GM23338 (cell line): Measurements from ENCODE around the gene AHNAK. TPM values are rescaled to one million over a fixed set of nuclear protein-coding genes. Genes with fewer than 3 reads are reported as not detected.
"Not testable (repeated sequence)": the region's sequence is repeated elsewhere in the genome, so short reads cannot be mapped to it uniquely, and the experiment has no call there.

Experiments
- ATAC-seq: fragments of 200-7000 bp; cut with Tn5 transposase; 3 replicates; pipeline ENCODE4 v1.9.1; 2020
- DNase-seq: peaks from one replicate; pipeline ENCODE4 v3.0.0-alpha.2; 2015; ENCODE audit warnings: low spot score
- H2AFZ ChIP-seq: fragments of 200-600 bp; sonication (generic); 2 replicates; pipeline ENCODE4 v1.8.0; 2016; ENCODE audit warnings: antibody characterized with exemption, mild to moderate bottlenecking, moderate library complexity
- H3F3A ChIP-seq: fragments of 200-600 bp; sonication (generic); replicated peaks from 2 replicates; pipeline ENCODE4 v1.8.0; 2017; ENCODE audit warnings: antibody characterized with exemption, mixed run types, low read depth
- H3K27ac ChIP-seq: fragments of 200-600 bp; sonication (generic); 2 replicates; pipeline ENCODE4 v1.6.1; 2016; ENCODE audit warnings: low read depth
- H3K27me3 ChIP-seq: fragments of 200-600 bp; sonication (generic); 2 replicates; pipeline ENCODE4 v1.8.0; 2016; ENCODE audit warnings: mild to moderate bottlenecking, mixed run types, moderate library complexity; ENCODE audit not compliant: insufficient read depth
- H3K36me3 ChIP-seq: fragments of 200-600 bp; sonication (generic); 2 replicates; pipeline ENCODE4 v1.8.0; 2016; ENCODE audit warnings: mild to moderate bottlenecking; ENCODE audit not compliant: insufficient read depth
- H3K4me1 ChIP-seq: fragments of 200-600 bp; sonication (generic); 2 replicates; pipeline ENCODE4 v1.8.0; 2016; ENCODE audit warnings: mild to moderate bottlenecking, moderate library complexity; ENCODE audit not compliant: insufficient read depth
- H3K4me2 ChIP-seq: fragments of 200-600 bp; sonication (generic); 2 replicates; pipeline ENCODE4 v1.7.1; 2017; ENCODE audit warnings: mixed run types
- H3K4me3 ChIP-seq: fragments of 200-600 bp; sonication (generic); 2 replicates; pipeline ENCODE4 v1.6.1; 2016; ENCODE audit warnings: mixed run types
- H3K79me2 ChIP-seq: fragments of 200-600 bp; sonication (generic); replicated peaks from 2 replicates; pipeline ENCODE4 v1.8.0; 2017; ENCODE audit warnings: mild to moderate bottlenecking; ENCODE audit not compliant: insufficient read depth
- H3K9me2 ChIP-seq: fragments of 200-600 bp; sonication (generic); 2 replicates; pipeline ENCODE4 v1.8.0; 2017; ENCODE audit not compliant: insufficient read depth
- H4K20me1 ChIP-seq: fragments of 200-600 bp; sonication (generic); replicated peaks from 2 replicates; pipeline ENCODE4 v1.8.0; 2017; ENCODE audit warnings: mild to moderate bottlenecking; ENCODE audit not compliant: insufficient read depth
- H3K27ac Mint-ChIP-seq: 2 replicates; pipeline ENCODE4 v1.8.0; 2020; ENCODE audit warnings: inconsistent platforms, mild to moderate bottlenecking, moderate library complexity, mixed read lengths
- H3K27me3 Mint-ChIP-seq: 3 replicates; pipeline ENCODE4 v1.8.0; 2022; ENCODE audit warnings: low read depth, mild to moderate bottlenecking, moderate library complexity, mixed read lengths, inconsistent platforms; ENCODE audit not compliant: insufficient read depth, poor library complexity
- H3K36me3 Mint-ChIP-seq: 3 replicates; pipeline ENCODE4 v1.8.0; 2021; ENCODE audit warnings: low read depth, mild to moderate bottlenecking, inconsistent platforms, moderate library complexity, mixed read lengths
- H3K4me1 Mint-ChIP-seq: 3 replicates; pipeline ENCODE4 v1.8.0; 2020; ENCODE audit warnings: mild to moderate bottlenecking, inconsistent platforms, mixed read lengths
- H3K4me3 Mint-ChIP-seq: 3 replicates; pipeline ENCODE4 v1.8.0; 2021; ENCODE audit warnings: moderate library complexity, mild to moderate bottlenecking, inconsistent platforms, mixed read lengths
- H3K9me3 Mint-ChIP-seq: 3 replicates; pipeline ENCODE4 v1.8.0; 2020; ENCODE audit warnings: moderate library complexity, mild to moderate bottlenecking, inconsistent platforms, mixed read lengths
- CREB1 ChIP-seq: fragments of 250-450 bp; sonication (Bioruptor Pico); IDR thresholded peaks from 2 replicates; pipeline ENCODE4 v1.5.0; 2020; ENCODE audit warnings: low read depth, mild to moderate bottlenecking, moderate library complexity
- ETS1 ChIP-seq: IDR thresholded peaks from 2 replicates; pipeline ENCODE4 v1.6.1; 2016; ENCODE audit warnings: antibody characterized with exemption
- EZH2 ChIP-seq: fragments of 200-600 bp; sonication (generic); IDR thresholded peaks from one replicate; pipeline ENCODE4 v1.8.0; 2017; ENCODE audit warnings: antibody characterized with exemption, mild to moderate bottlenecking, low read depth; ENCODE audit not compliant: unreplicated experiment
- EZH2phosphoT487 ChIP-seq: fragments of 200-600 bp; sonication (generic); IDR thresholded peaks from one replicate; pipeline ENCODE4 v1.8.1; 2018; ENCODE audit warnings: antibody characterized with exemption; ENCODE audit not compliant: unreplicated experiment
- NANOG ChIP-seq: IDR thresholded peaks from 2 replicates; pipeline ENCODE4 v1.6.1; 2016; ENCODE audit warnings: antibody characterized with exemption, borderline replicate concordance
- REST ChIP-seq: IDR thresholded peaks from one replicate; pipeline ENCODE4 v1.6.1; 2018; ENCODE audit warnings: antibody characterized with exemption; ENCODE audit not compliant: unreplicated experiment
- STAT1 ChIP-seq: IDR thresholded peaks from one replicate; pipeline ENCODE4 v1.6.1; 2016; ENCODE audit warnings: antibody characterized with exemption; ENCODE audit not compliant: unreplicated experiment
- ZNF114 ChIP-seq: fragments of 250-450 bp; sonication (Bioruptor Pico); IDR thresholded peaks from 2 replicates; pipeline ENCODE4 v1.5.0; 2020; ENCODE audit warnings: mild to moderate bottlenecking, moderate library complexity
- ZNF331 ChIP-seq: fragments of 250-450 bp; sonication (Bioruptor Pico); IDR thresholded peaks from 2 replicates; pipeline ENCODE4 v1.5.0; 2020; ENCODE audit warnings: low read depth, mild to moderate bottlenecking, moderate library complexity
- ZNF462 ChIP-seq: fragments of 250-450 bp; sonication (Bioruptor Pico); IDR thresholded peaks from 2 replicates; pipeline ENCODE4 v1.5.0; 2020; ENCODE audit warnings: mild to moderate bottlenecking, moderate library complexity
- polyA plus RNA-seq: library from polyadenylated mRNA; unstranded; fragments of >200 nt; fragmentation: Nextera tagmentation; extraction: Ambion mirVana; gene quantifications from 2 replicates; pipeline ENCODE4 v1.2.1, GENCODE V29; 2016
- total RNA-seq: library from RNA; depleted of rRNA; stranded (reverse); fragments of >200 nt; shearing (Covaris generic); gene quantifications from 2 replicates; pipeline ENCODE4 v1.2.3, GENCODE V29; 2014

Gene AHNAK
- total and polyA plus RNA-seq, 2 experiments from 2014 or later, result 0.91 to 2.1 TPM

GRCh38 chr11:62581735-62582134 lies 35.1 kb upstream of the AHNAK start:
- H3K36me3 ChIP-seq, H3K27ac Mint-ChIP-seq, ATAC-seq, H3K4me3 ChIP-seq, H3K9me3 Mint-ChIP-seq, H3K27ac ChIP-seq, H3K9me2 ChIP-seq, H3F3A ChIP-seq, H2AFZ ChIP-seq, H3K4me1 Mint-ChIP-seq, H3K4me3 Mint-ChIP-seq, H3K27me3 ChIP-seq, H3K27me3 Mint-ChIP-seq, DNase-seq, H4K20me1 ChIP-seq, H3K4me1 ChIP-seq, H3K4me2 ChIP-seq: not testable (repeated sequence)
- peaks cover 15% of the 10 kb centered on the region; the same call in 1 of the 2 replicates for H3K79me2 ChIP-seq
- H3K36me3 Mint-ChIP-seq, result peaks cover 52% of the 10 kb centered on the region

- peaks cover 5% of the 10 kb centered on the region; the same call in 1 of the 2 replicates for H3F3A ChIP-seq
- DNase-seq (no peak), ATAC-seq (no peak)
- peaks cover 55% of the 10 kb centered on the region for H3K36me3 Mint-ChIP-seq
- H3K36me3 ChIP-seq, result peaks cover 3% of the 10 kb centered on the region
- peaks cover 12% of the 10 kb centered on the region; the same call in 1 of the 2 replicates for H3K79me2 ChIP-seq
- H3K4me1 Mint-ChIP-seq, result no peaks in the 10 kb centered on the region; the same call in 2 of the 3 replicates
- H3K27me3 Mint-ChIP-seq, result peaks cover 5% of the 10 kb centered on the region
- H4K20me1 ChIP-seq, result no peaks in the 10 kb centered on the region; the same call in none of the 2 replicates
- no peaks in the 10 kb centered on the region for H3K4me1 ChIP-seq
- H3K4me3 Mint-ChIP-seq, result no peak overlapping the region
- H3K27ac Mint-ChIP-seq, result no peak overlapping the region
- no peak overlapping the region for H2AFZ ChIP-seq
- H3K27ac ChIP-seq, result no peak overlapping the region
- no peaks in the 10 kb centered on the region for H3K27me3 ChIP-seq
- H3K4me3 ChIP-seq, result no peak overlapping the region
- H3K9me2 ChIP-seq, result no peaks in the 10 kb centered on the region
- no peaks in the 10 kb centered on the region; the same call in 2 of the 3 replicates for H3K9me3 Mint-ChIP-seq
- no peak overlapping the region for H3K4me2 ChIP-seq
- TF ChIP-seq ZNF331 (CRISPR knock-in tag) (no peak), EZH2 (no peak), STAT1 (no peak), EZH2phosphoT487 (no peak), NANOG (no peak), CREB1 (CRISPR knock-in tag) (no peak), REST (no peak), ETS1 (no peak), ZNF114 (no peak), ZNF462 (CRISPR knock-in tag) (no peak)
Measured at GRCh38 chr11:62580959-62581715, 34.5 kb upstream of the AHNAK start.
